ENCODE measurements around the gene CFAP54. TPM values are rescaled to one million over a fixed set of nuclear protein-coding genes. Genes with fewer than 3 reads are reported as not detected.

CFAP54 gene
- total RNA-seq, 1 donor from 2014 or later, result 1.7 TPM

- peak in 1 of 2 donors; percentile 21 for TF ChIP-seq POLR2AphosphoS5 (IDR thresholded peaks at IDR 0.05; ENCODE audit: insufficient read depth in 1 of 2, low read depth in 1 of 2)
- TF ChIP-seq, protein P1, sequence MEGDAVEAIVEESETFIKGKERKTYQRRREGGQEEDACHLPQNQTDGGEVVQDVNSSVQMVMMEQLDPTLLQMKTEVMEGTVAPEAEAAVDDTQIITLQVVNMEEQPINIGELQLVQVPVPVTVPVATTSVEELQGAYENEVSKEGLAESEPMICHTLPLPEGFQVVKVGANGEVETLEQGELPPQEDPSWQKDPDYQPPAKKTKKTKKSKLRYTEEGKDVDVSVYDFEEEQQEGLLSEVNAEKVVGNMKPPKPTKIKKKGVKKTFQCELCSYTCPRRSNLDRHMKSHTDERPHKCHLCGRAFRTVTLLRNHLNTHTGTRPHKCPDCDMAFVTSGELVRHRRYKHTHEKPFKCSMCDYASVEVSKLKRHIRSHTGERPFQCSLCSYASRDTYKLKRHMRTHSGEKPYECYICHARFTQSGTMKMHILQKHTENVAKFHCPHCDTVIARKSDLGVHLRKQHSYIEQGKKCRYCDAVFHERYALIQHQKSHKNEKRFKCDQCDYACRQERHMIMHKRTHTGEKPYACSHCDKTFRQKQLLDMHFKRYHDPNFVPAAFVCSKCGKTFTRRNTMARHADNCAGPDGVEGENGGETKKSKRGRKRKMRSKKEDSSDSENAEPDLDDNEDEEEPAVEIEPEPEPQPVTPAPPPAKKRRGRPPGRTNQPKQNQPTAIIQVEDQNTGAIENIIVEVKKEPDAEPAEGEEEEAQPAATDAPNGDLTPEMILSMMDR (IDR thresholded peaks at IDR 0.05), result no peak
- no peak for TF ChIP-seq POLR2A (IDR thresholded peaks at IDR 0.05)
- H3K27ac ChIP-seq, result no peak overlapping the region
- H3K27me3 ChIP-seq, result no peaks in the 10 kb centered on the region
- no peak overlapping the region for H3K4me3 ChIP-seq
- intact Hi-C loops (cut with DNase I), result no loop called here
- no peaks in the 10 kb centered on the region for H3K9me3 ChIP-seq
- H3K36me3 ChIP-seq, result no peaks in the 10 kb centered on the region
- no peak for DNase-seq (ENCODE audit: extremely low spot score in 2 of 2)
- H3K4me1 ChIP-seq, result peaks cover 8% of the 10 kb centered on the region
Observed at GRCh38 chr12:96889273-96889933, 400.0 kb downstream of the CFAP54 start.

DNA sequence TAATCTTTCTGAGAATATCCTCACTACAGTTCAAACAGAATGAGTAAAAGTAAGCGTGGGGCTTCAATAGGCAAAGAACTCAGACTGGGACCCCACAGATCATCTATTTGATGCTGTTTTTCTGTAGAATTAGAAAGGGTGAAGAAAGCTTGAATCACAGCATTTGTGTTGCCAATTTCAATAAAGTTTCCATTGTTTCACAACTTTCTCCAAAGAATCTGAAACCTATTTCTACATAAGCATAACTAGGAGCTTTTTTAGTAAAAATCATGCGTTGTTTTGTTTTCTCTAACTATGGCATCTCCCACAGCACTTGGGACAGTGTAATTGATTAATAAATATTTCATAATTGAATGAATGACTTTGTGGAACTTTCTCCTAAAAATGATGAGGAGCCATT is 401.0 kb downstream of the CFAP54 start:
- TF ChIP-seq POLR2A (IDR thresholded peaks at IDR 0.05) (no peak), POLR2AphosphoS5 (IDR thresholded peaks at IDR 0.05; ENCODE audit: insufficient read depth in 1 of 2, low read depth in 1 of 2) (no peak)
- TF ChIP-seq, protein P1 (IDR thresholded peaks at IDR 0.05), result no peak

GRCh38 chr12:96892104-96892503 is 402.7 kb downstream of the CFAP54 start:
- DNase-seq (ENCODE audit: extremely low spot score in 2 of 2), result no peak
- H3K36me3 ChIP-seq, result no peaks in the 10 kb centered on the region
- H3K27me3 ChIP-seq, result no peaks in the 10 kb centered on the region
- no peak overlapping the region for H3K27ac ChIP-seq
- intact Hi-C loops (cut with DNase I), result no loop called here
- TF ChIP-seq, protein P1 (IDR thresholded peaks at IDR 0.05), result no peak
- TF ChIP-seq POLR2AphosphoS5 (IDR thresholded peaks at IDR 0.05; ENCODE audit: insufficient read depth in 1 of 2, low read depth in 1 of 2), result peak in 1 of 2 donors; percentile 80
- peaks cover 8% of the 10 kb centered on the region for H3K4me1 ChIP-seq
- no peaks in the 10 kb centered on the region for H3K9me3 ChIP-seq
- no peak overlapping the region for H3K4me3 ChIP-seq

More for the DNA sequence above, 401.0 kb downstream of the CFAP54 start:
- DNase-seq (ENCODE audit: extremely low spot score in 2 of 2), result no peak
- Histone ChIP-seq H3K9me3 (no peaks in the 10 kb centered on the region), H3K36me3 (no peaks in the 10 kb centered on the region), H3K4me3 (no peak overlapping the region), H3K4me1 (peaks cover 8% of the 10 kb centered on the region), H3K27ac (no peak overlapping the region), H3K27me3 (no peaks in the 10 kb centered on the region)
- intact Hi-C loops (cut with DNase I), result no loop called here

GRCh38 chr12:96897421-96897820 is 408.0 kb downstream of the CFAP54 start:
- no peaks in the 10 kb centered on the region for H3K27me3 ChIP-seq
- H3K4me3 ChIP-seq, result no peak overlapping the region
- TF ChIP-seq, protein P1 (IDR thresholded peaks at IDR 0.05), result no peak
- TF ChIP-seq POLR2A (IDR thresholded peaks at IDR 0.05) (no peak), POLR2AphosphoS5 (IDR thresholded peaks at IDR 0.05; ENCODE audit: insufficient read depth in 1 of 2, low read depth in 1 of 2) (no peak)
- H3K9me3 ChIP-seq, result no peaks in the 10 kb centered on the region
- H3K36me3 ChIP-seq, result no peaks in the 10 kb centered on the region
- no peaks in the 10 kb centered on the region for H3K4me1 ChIP-seq
- intact Hi-C loops (cut with DNase I), result no loop called here
- no peak for DNase-seq (ENCODE audit: extremely low spot score in 2 of 2)
- H3K27ac ChIP-seq, result no peak overlapping the region

GRCh38 chr12:96901175-96901574 is 411.8 kb downstream of the CFAP54 start:
- no peak overlapping the region for H3K27ac ChIP-seq
- DNase-seq (ENCODE audit: extremely low spot score in 2 of 2), result no peak

More at GRCh38 chr12:96901175-96901574, 411.8 kb downstream of the CFAP54 start:
- Histone ChIP-seq H3K36me3 (no peaks in the 10 kb centered on the region), H3K27me3 (no peaks in the 10 kb centered on the region), H3K4me3 (no peak overlapping the region), H3K9me3 (no peaks in the 10 kb centered on the region), H3K4me1 (no peaks in the 10 kb centered on the region)
- intact Hi-C loops (cut with DNase I), result no loop called here
- no peak for TF ChIP-seq POLR2A (IDR thresholded peaks at IDR 0.05)
- TF ChIP-seq, protein P1 (IDR thresholded peaks at IDR 0.05), result no peak
- TF ChIP-seq POLR2AphosphoS5 (IDR thresholded peaks at IDR 0.05; ENCODE audit: insufficient read depth in 1 of 2, low read depth in 1 of 2), result no peak
